GM23338 (cell line): ENCODE measurements around the gene BMP8A. TPM values are rescaled to one million over a fixed set of nuclear protein-coding genes. Genes with fewer than 3 reads are reported as not detected.
A peak's percentile ranks its signal among the peaks of the same experiment; 100 is the strongest.
"Not testable (repeated sequence)": the region's sequence is repeated elsewhere in the genome, so short reads cannot be mapped to it uniquely, and the experiment has no call there.

Experiments
- ATAC-seq: fragments of 200-7000 bp; cut with Tn5 transposase; 3 replicates; pipeline ENCODE4 v1.9.1; 2020
- DNase-seq: peaks from one replicate; pipeline ENCODE4 v3.0.0-alpha.2; 2015; ENCODE audit warnings: low spot score
- H2AFZ ChIP-seq: fragments of 200-600 bp; sonication (generic); 2 replicates; pipeline ENCODE4 v1.8.0; 2016; ENCODE audit warnings: antibody characterized with exemption, mild to moderate bottlenecking, moderate library complexity
- H3F3A ChIP-seq: fragments of 200-600 bp; sonication (generic); replicated peaks from 2 replicates; pipeline ENCODE4 v1.8.0; 2017; ENCODE audit warnings: antibody characterized with exemption, mixed run types, low read depth
- H3K27ac ChIP-seq: fragments of 200-600 bp; sonication (generic); 2 replicates; pipeline ENCODE4 v1.6.1; 2016; ENCODE audit warnings: low read depth
- H3K27me3 ChIP-seq: fragments of 200-600 bp; sonication (generic); 2 replicates; pipeline ENCODE4 v1.8.0; 2016; ENCODE audit warnings: mild to moderate bottlenecking, mixed run types, moderate library complexity; ENCODE audit not compliant: insufficient read depth
- H3K36me3 ChIP-seq: fragments of 200-600 bp; sonication (generic); 2 replicates; pipeline ENCODE4 v1.8.0; 2016; ENCODE audit warnings: mild to moderate bottlenecking; ENCODE audit not compliant: insufficient read depth
- H3K4me1 ChIP-seq: fragments of 200-600 bp; sonication (generic); 2 replicates; pipeline ENCODE4 v1.8.0; 2016; ENCODE audit warnings: mild to moderate bottlenecking, moderate library complexity; ENCODE audit not compliant: insufficient read depth
- H3K4me2 ChIP-seq: fragments of 200-600 bp; sonication (generic); 2 replicates; pipeline ENCODE4 v1.7.1; 2017; ENCODE audit warnings: mixed run types
- H3K4me3 ChIP-seq: fragments of 200-600 bp; sonication (generic); 2 replicates; pipeline ENCODE4 v1.6.1; 2016; ENCODE audit warnings: mixed run types
- H3K79me2 ChIP-seq: fragments of 200-600 bp; sonication (generic); replicated peaks from 2 replicates; pipeline ENCODE4 v1.8.0; 2017; ENCODE audit warnings: mild to moderate bottlenecking; ENCODE audit not compliant: insufficient read depth
- H3K9me2 ChIP-seq: fragments of 200-600 bp; sonication (generic); 2 replicates; pipeline ENCODE4 v1.8.0; 2017; ENCODE audit not compliant: insufficient read depth
- H4K20me1 ChIP-seq: fragments of 200-600 bp; sonication (generic); replicated peaks from 2 replicates; pipeline ENCODE4 v1.8.0; 2017; ENCODE audit warnings: mild to moderate bottlenecking; ENCODE audit not compliant: insufficient read depth
- H3K27ac Mint-ChIP-seq: 2 replicates; pipeline ENCODE4 v1.8.0; 2020; ENCODE audit warnings: inconsistent platforms, mild to moderate bottlenecking, moderate library complexity, mixed read lengths
- H3K27me3 Mint-ChIP-seq: 3 replicates; pipeline ENCODE4 v1.8.0; 2022; ENCODE audit warnings: low read depth, mild to moderate bottlenecking, moderate library complexity, mixed read lengths, inconsistent platforms; ENCODE audit not compliant: insufficient read depth, poor library complexity
- H3K36me3 Mint-ChIP-seq: 3 replicates; pipeline ENCODE4 v1.8.0; 2021; ENCODE audit warnings: low read depth, mild to moderate bottlenecking, inconsistent platforms, moderate library complexity, mixed read lengths
- H3K4me1 Mint-ChIP-seq: 3 replicates; pipeline ENCODE4 v1.8.0; 2020; ENCODE audit warnings: mild to moderate bottlenecking, inconsistent platforms, mixed read lengths
- H3K4me3 Mint-ChIP-seq: 3 replicates; pipeline ENCODE4 v1.8.0; 2021; ENCODE audit warnings: moderate library complexity, mild to moderate bottlenecking, inconsistent platforms, mixed read lengths
- H3K9me3 Mint-ChIP-seq: 3 replicates; pipeline ENCODE4 v1.8.0; 2020; ENCODE audit warnings: moderate library complexity, mild to moderate bottlenecking, inconsistent platforms, mixed read lengths
- EZH2 ChIP-seq: fragments of 200-600 bp; sonication (generic); IDR thresholded peaks from one replicate; pipeline ENCODE4 v1.8.0; 2017; ENCODE audit warnings: antibody characterized with exemption, mild to moderate bottlenecking, low read depth; ENCODE audit not compliant: unreplicated experiment
- JUNB ChIP-seq: IDR thresholded peaks from one replicate; pipeline ENCODE4 v1.6.1; 2016; ENCODE audit warnings: antibody characterized with exemption; ENCODE audit not compliant: unreplicated experiment
- POLR2AphosphoS5 ChIP-seq: IDR thresholded peaks from 2 replicates; pipeline ENCODE4 v1.6.1; 2016; ENCODE audit warnings: antibody characterized with exemption, low read depth
- ZNF114 ChIP-seq: fragments of 250-450 bp; sonication (Bioruptor Pico); IDR thresholded peaks from 2 replicates; pipeline ENCODE4 v1.5.0; 2020; ENCODE audit warnings: mild to moderate bottlenecking, moderate library complexity
- ZNF462 ChIP-seq: fragments of 250-450 bp; sonication (Bioruptor Pico); IDR thresholded peaks from 2 replicates; pipeline ENCODE4 v1.5.0; 2020; ENCODE audit warnings: mild to moderate bottlenecking, moderate library complexity
- polyA plus RNA-seq: library from polyadenylated mRNA; unstranded; fragments of >200 nt; fragmentation: Nextera tagmentation; extraction: Ambion mirVana; gene quantifications from 2 replicates; pipeline ENCODE4 v1.2.1, GENCODE V29; 2016
- total RNA-seq: library from RNA; depleted of rRNA; stranded (reverse); fragments of >200 nt; shearing (Covaris generic); gene quantifications from 2 replicates; pipeline ENCODE4 v1.2.3, GENCODE V29; 2014
- TF ChIP-seq, protein P1 (sequence below): IDR thresholded peaks from 2 replicates; pipeline ENCODE4 v1.6.1; 2016; ENCODE audit warnings: antibody characterized with exemption

Gene BMP8A
- total and polyA plus RNA-seq, 2 experiments from 2014 or later, result 0.34 to 0.63 TPM

GRCh38 chr1:39474810-39475209 lies 16.6 kb upstream of the BMP8A start (continued):
- TF ChIP-seq ZNF462 (CRISPR knock-in tag) (no peak), POLR2AphosphoS5 (no peak)

GRCh38 chr1:39475551-39475950 lies 15.9 kb upstream of the BMP8A start:
- H3K4me3 ChIP-seq, H3K79me2 ChIP-seq, H3F3A ChIP-seq, H3K4me1 Mint-ChIP-seq, H3K4me2 ChIP-seq, ATAC-seq, DNase-seq, H3K27ac ChIP-seq, H3K9me3 Mint-ChIP-seq, H3K27ac Mint-ChIP-seq, H3K27me3 ChIP-seq, H4K20me1 ChIP-seq, H2AFZ ChIP-seq, H3K4me1 ChIP-seq, H3K9me2 ChIP-seq, H3K4me3 Mint-ChIP-seq: not testable (repeated sequence)
- Mint-ChIP-seq H3K36me3 (peaks cover 47% of the 10 kb centered on the region), H3K27me3 (peaks cover 18% of the 10 kb centered on the region)
- peaks cover 17% of the 10 kb centered on the region for H3K36me3 ChIP-seq

DNA sequence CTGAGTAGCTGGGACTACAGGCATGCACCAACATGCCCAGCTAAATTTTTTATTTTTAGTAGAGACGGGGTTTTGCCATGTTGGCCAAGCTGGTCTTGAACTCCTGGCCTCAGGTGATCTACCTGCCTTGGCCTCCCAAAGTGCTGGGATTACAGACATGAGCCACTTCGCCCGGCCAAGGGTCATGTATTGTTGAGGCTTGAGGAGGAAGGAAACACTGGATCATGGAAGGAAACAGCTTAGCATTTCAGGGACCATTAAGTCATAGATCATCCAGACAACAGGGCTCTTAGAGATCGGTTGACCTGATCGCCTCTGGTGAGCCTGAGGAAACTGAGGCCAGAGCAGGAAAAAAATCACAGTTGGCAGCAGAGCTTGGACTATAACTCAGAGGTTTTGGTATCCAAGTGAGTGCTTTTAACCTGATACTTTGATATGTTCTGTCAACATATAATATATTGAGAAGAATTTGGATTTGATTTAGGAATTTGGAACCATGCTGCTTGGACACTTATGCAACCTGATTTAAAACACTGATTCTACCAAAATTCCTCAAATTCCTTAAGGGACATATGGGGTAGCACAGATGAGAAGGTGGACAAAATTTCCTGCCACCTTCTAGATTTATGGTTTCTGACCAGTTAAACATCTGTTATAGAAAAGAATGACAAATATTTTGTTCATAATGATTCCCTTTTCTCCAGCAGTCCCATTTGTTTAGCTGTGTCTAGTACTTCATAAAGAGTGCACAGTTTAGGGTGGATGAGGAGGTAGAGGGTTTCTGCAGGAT lies 13.1 kb upstream of the BMP8A start:
- 0 out of 2 replicates have a peak overlapping the region, but pooled peaks have one; percentile 0 for H3K27ac ChIP-seq
- no peaks in the 10 kb centered on the region; the same call in 1 of the 2 replicates for H3F3A ChIP-seq
- Mint-ChIP-seq H3K9me3 (no peaks in the 10 kb centered on the region), H3K4me3 (no peak overlapping the region), H3K27ac (peak overlapping the region; percentile 73), H3K36me3 (peaks cover 52% of the 10 kb centered on the region), H3K4me1 (no peaks in the 10 kb centered on the region), H3K27me3 (peaks cover 18% of the 10 kb centered on the region)
- peaks cover 19% of the 10 kb centered on the region for H3K36me3 ChIP-seq
- H3K79me2 ChIP-seq, result no peaks in the 10 kb centered on the region
- peaks cover 10% of the 10 kb centered on the region; the same call in 1 of the 2 replicates for H4K20me1 ChIP-seq
- ATAC-seq, result no peak
- H2AFZ ChIP-seq, result no peak overlapping the region
- H3K4me2 ChIP-seq, result no peak overlapping the region
- H3K4me3 ChIP-seq, result no peak overlapping the region
- DNase-seq, result no peak
- no peaks in the 10 kb centered on the region for H3K9me2 ChIP-seq
- H3K4me1 ChIP-seq, result no peaks in the 10 kb centered on the region
- H3K27me3 ChIP-seq, result no peaks in the 10 kb centered on the region
- TF ChIP-seq, protein P1, sequence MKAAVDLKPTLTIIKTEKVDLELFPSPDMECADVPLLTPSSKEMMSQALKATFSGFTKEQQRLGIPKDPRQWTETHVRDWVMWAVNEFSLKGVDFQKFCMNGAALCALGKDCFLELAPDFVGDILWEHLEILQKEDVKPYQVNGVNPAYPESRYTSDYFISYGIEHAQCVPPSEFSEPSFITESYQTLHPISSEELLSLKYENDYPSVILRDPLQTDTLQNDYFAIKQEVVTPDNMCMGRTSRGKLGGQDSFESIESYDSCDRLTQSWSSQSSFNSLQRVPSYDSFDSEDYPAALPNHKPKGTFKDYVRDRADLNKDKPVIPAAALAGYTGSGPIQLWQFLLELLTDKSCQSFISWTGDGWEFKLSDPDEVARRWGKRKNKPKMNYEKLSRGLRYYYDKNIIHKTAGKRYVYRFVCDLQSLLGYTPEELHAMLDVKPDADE, result no peak
- TF ChIP-seq ZNF114 (CRISPR knock-in tag), result no peak
- TF ChIP-seq POLR2AphosphoS5, result no peak
- no peak for TF ChIP-seq JUNB
- no peak for TF ChIP-seq EZH2
